A673 (cell line): ENCODE measurements around the gene ADM2.

ENCODE experiments used
- EZH2 ChIP-seq: fragments of 200-600 bp; sonication (generic); IDR thresholded peaks from 2 replicates; pipeline ENCODE4 v1.6.1; 2017; ENCODE audit warnings: borderline replicate concordance, low read depth, mild to moderate bottlenecking, mixed read lengths, antibody characterized with exemption, low read length; ENCODE audit not compliant: poor library complexity, severe bottlenecking
- TF ChIP-seq, protein P1 (sequence below): fragments of 300-800, 200-600 bp; sonication (generic); conservative IDR thresholded peaks from 2 replicates; pipeline ENCODE4 v1.5.1; 2017; ENCODE audit warnings: low read depth, mild to moderate bottlenecking, antibody characterized with exemption, low read length, moderate library complexity, mixed read lengths

DNA sequence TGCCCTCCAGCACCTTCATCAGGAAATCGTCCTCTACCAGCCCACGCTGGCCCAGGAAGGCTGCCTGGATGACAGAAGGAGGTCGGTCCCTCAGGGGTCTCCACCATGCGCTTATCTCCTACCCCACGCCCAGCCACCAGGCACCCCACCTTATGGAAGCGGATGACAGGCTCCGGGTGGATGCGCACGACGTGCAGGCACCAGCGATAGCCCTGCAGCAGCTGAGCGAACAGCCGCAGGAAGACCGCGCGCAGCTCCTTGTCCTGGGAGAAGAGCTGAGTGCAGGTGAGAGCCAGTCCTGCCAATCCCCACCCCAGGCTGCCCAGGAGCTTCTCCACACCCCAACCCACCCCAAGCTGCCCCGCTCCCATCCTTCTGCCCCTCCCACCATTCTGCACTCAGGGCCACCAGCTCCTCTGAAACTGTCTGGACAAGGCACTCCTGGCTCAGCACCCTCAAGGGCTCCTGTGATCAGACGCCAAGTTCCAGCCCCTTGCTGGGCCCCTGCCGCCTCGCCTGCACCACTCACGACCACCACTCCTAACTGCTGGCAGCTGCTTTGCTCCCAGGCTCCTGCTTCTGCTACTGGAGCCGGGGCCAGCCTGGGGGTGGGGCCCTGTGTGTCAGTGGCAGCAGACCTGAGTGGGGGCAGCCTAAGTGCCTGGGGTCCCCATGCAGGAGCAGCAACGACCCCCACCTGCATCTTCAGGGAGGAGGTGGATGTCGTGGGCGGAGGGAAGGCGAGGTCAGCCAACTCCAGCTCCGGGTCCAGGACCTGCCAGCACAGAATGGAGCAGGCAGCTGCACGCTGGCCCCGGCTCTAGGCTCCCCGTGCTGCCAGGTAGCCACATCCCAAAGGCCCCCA is 16.0 kb upstream of the ADM2 start:
- TF ChIP-seq, protein P1, sequence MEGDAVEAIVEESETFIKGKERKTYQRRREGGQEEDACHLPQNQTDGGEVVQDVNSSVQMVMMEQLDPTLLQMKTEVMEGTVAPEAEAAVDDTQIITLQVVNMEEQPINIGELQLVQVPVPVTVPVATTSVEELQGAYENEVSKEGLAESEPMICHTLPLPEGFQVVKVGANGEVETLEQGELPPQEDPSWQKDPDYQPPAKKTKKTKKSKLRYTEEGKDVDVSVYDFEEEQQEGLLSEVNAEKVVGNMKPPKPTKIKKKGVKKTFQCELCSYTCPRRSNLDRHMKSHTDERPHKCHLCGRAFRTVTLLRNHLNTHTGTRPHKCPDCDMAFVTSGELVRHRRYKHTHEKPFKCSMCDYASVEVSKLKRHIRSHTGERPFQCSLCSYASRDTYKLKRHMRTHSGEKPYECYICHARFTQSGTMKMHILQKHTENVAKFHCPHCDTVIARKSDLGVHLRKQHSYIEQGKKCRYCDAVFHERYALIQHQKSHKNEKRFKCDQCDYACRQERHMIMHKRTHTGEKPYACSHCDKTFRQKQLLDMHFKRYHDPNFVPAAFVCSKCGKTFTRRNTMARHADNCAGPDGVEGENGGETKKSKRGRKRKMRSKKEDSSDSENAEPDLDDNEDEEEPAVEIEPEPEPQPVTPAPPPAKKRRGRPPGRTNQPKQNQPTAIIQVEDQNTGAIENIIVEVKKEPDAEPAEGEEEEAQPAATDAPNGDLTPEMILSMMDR = no peak
- no peak for TF ChIP-seq EZH2
